Thoracic aorta (tissue), 2 donors: ENCODE results near the gene SCGB2A2. TPM values are rescaled to one million over a fixed set of nuclear protein-coding genes. Genes with fewer than 3 reads are reported as not detected.

ENCODE experiments used
- ATAC-seq: fragments of 150-250 bp; one replicate; pipeline ENCODE4 v1.8.0; 2017; ENCODE audit warnings: low read depth; ENCODE audit not compliant: insufficient number of reproducible peaks, low FRiP score
- DNase-seq: peaks from one replicate; pipeline ENCODE4 v3.0.0-alpha.2; 2020; ENCODE audit warnings: low spot score
- H3K27ac ChIP-seq, 2 donors: fragments of 200-600 bp; sonication (generic); 1 replicate in 1 of 2; 2 replicates in 1 of 2; pipeline ENCODE4 v1.5.1; 2016; ENCODE audit warnings: mild to moderate bottlenecking in 2 of 2, moderate library complexity in 2 of 2
- H3K27me3 ChIP-seq: fragments of 200-600 bp; sonication (generic); replicated peaks from 2 replicates; pipeline ENCODE4 v1.6.0; 2016; ENCODE audit warnings: mild to moderate bottlenecking; ENCODE audit not compliant: insufficient read depth
- H3K36me3 ChIP-seq: fragments of 200-600 bp; sonication (generic); one replicate; pipeline ENCODE4 v1.5.1; 2016
- H3K4me1 ChIP-seq, 2 donors: fragments of 200-600 bp; sonication (generic); 1 replicate in 1 of 2; 2 replicates in 1 of 2; pipeline versions ENCODE4 v1.5.1 to v1.6.0; 2016; ENCODE audit warnings: low read depth in 2 of 2, mild to moderate bottlenecking in 1 of 2; ENCODE audit not compliant: control insufficient read depth in 1 of 2
- H3K4me3 ChIP-seq: fragments of 200-600 bp; sonication (generic); 2 replicates; pipeline ENCODE4 v1.5.1; 2016; ENCODE audit warnings: mild to moderate bottlenecking
- H3K9me3 ChIP-seq: fragments of 200-600 bp; sonication (generic); 2 replicates; pipeline ENCODE4 v1.5.1; 2016
- CTCF ChIP-seq: fragments of 200-600 bp; sonication (generic); IDR thresholded peaks from one replicate; pipeline ENCODE4 v1.5.1; 2019; ENCODE audit warnings: antibody characterized with exemption
- total RNA-seq, 2 donors: library from RNA; depleted of rRNA; stranded (reverse); fragments of >200 nt; gene quantifications; one replicate each; pipeline versions ENCODE4 v1.1.0 to v1.2.3, GENCODE V29; 2016

Gene SCGB2A2
- total RNA-seq, 2 donors from 2014 or later: 3.7 TPM; not detected in 1

- DNase-seq (no peak), ATAC-seq (no peak)
- no peaks in the 10 kb centered on the region for H3K36me3 ChIP-seq
- H3K4me1 ChIP-seq: no peaks in the 10 kb centered on the region
- H3K27me3 ChIP-seq: no peaks in the 10 kb centered on the region
- no peak for TF ChIP-seq CTCF
- no peaks in the 10 kb centered on the region for H3K9me3 ChIP-seq
- no peak overlapping the region for H3K27ac ChIP-seq
- H3K4me3 ChIP-seq: no peak overlapping the region
Observed at GRCh38 chr11:62237499-62237898, 32.5 kb upstream of the SCGB2A2 start.

- H3K27me3 ChIP-seq: no peaks in the 10 kb centered on the region
- H3K4me3 ChIP-seq: no peak overlapping the region
- no peak for TF ChIP-seq CTCF
- no peaks in the 10 kb centered on the region for H3K36me3 ChIP-seq
- H3K4me1 ChIP-seq: no peaks in the 10 kb centered on the region
- DNase-seq: no peak
- H3K27ac ChIP-seq: no peak overlapping the region
- no peaks in the 10 kb centered on the region for H3K9me3 ChIP-seq
- ATAC-seq: no peak
Observed at GRCh38 chr11:62238151-62238550, 31.8 kb upstream of the SCGB2A2 start.

GRCh38 chr11:62241095-62241494 lies 28.9 kb upstream of the SCGB2A2 start:
- Histone ChIP-seq H3K27ac (no peak overlapping the region), H3K9me3 (no peaks in the 10 kb centered on the region), H3K27me3 (no peaks in the 10 kb centered on the region), H3K4me3 (no peak overlapping the region), H3K36me3 (no peaks in the 10 kb centered on the region), H3K4me1 (no peaks in the 10 kb centered on the region)
- TF ChIP-seq CTCF: no peak
- DNase-seq: no peak
- no peak for ATAC-seq

- Histone ChIP-seq H3K27me3 (no peaks in the 10 kb centered on the region), H3K36me3 (no peaks in the 10 kb centered on the region), H3K27ac (no peak within 1 kb of the TSS), H3K4me3 (no peak within 1 kb of the TSS), H3K4me1 (no peaks in the 10 kb centered on the region), H3K9me3 (no peaks in the 10 kb centered on the region)
- ATAC-seq: no peak
- TF ChIP-seq CTCF: no peak
- no peak for DNase-seq
Observed at GRCh38 chr11:62242021-62242420, 27.9 kb upstream of the SCGB2A2 start, which contains the start of gene SCGB1D2. SCGB1D2 (plus strand) TSS chr11:62242239; CDS start chr11:62242308, 69 bp downstream.

GRCh38 chr11:62245271-62245753 lies 24.6 kb upstream of the SCGB2A2 start:
- no peak for TF ChIP-seq CTCF
- Histone ChIP-seq H3K9me3 (no peaks in the 10 kb centered on the region), H3K36me3 (no peaks in the 10 kb centered on the region), H3K27me3 (no peaks in the 10 kb centered on the region), H3K4me1 (no peaks in the 10 kb centered on the region), H3K27ac (no peak overlapping the region), H3K4me3 (no peak overlapping the region)
- DNase-seq: no peak
- no peak for ATAC-seq
